Suppressor macrophage (primary cell): ENCODE measurements around the gene SEPTIN10.

Source experiments
- DNase-seq, 4 experiments: peaks; one replicate each; pipeline ENCODE4 v3.0.0-alpha.2; 2020 to 2022

The SEPTIN10 gene

GRCh38 chr2:109494351-109494750, 119.4 kb downstream of the SEPTIN10 start:
- no peak for DNase-seq

GRCh38 chr2:109493176-109493935, 120.4 kb downstream of the SEPTIN10 start:
- no peak for DNase-seq
